Measurements from ENCODE around the gene TPD52L1. TPM values are rescaled to one million over a fixed set of nuclear protein-coding genes. Genes with fewer than 3 reads are reported as not detected.

TPD52L1 gene
- total and polyA plus RNA-seq, 10 of the 15 experiments (the other 5 are each of a cell fraction or from before 2014, with no cell fraction given) = 0.03 to 2.6 (median 0.16) TPM; not detected in 3

- TF ChIP-seq CUX1 (IDR thresholded peaks at IDR 0.05; ENCODE audit: insufficient replicate concordance, low read depth, low read length) = no peak
- no peak for TF ChIP-seq CHD1 (IDR thresholded peaks at IDR 0.05; ENCODE audit: low read depth, low read length)
- TF ChIP-seq, protein P1, sequence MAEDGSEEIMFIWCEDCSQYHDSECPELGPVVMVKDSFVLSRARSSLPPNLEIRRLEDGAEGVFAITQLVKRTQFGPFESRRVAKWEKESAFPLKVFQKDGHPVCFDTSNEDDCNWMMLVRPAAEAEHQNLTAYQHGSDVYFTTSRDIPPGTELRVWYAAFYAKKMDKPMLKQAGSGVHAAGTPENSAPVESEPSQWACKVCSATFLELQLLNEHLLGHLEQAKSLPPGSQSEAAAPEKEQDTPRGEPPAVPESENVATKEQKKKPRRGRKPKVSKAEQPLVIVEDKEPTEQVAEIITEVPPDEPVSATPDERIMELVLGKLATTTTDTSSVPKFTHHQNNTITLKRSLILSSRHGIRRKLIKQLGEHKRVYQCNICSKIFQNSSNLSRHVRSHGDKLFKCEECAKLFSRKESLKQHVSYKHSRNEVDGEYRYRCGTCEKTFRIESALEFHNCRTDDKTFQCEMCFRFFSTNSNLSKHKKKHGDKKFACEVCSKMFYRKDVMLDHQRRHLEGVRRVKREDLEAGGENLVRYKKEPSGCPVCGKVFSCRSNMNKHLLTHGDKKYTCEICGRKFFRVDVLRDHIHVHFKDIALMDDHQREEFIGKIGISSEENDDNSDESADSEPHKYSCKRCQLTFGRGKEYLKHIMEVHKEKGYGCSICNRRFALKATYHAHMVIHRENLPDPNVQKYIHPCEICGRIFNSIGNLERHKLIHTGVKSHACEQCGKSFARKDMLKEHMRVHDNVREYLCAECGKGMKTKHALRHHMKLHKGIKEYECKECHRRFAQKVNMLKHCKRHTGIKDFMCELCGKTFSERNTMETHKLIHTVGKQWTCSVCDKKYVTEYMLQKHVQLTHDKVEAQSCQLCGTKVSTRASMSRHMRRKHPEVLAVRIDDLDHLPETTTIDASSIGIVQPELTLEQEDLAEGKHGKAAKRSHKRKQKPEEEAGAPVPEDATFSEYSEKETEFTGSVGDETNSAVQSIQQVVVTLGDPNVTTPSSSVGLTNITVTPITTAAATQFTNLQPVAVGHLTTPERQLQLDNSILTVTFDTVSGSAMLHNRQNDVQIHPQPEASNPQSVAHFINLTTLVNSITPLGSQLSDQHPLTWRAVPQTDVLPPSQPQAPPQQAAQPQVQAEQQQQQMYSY (CRISPR knock-in tag; IDR thresholded peaks at IDR 0.05) = no peak
Measured at GRCh38 chr6:125207956-125208355, 54.4 kb downstream of the TPD52L1 start (continued).

All from GM12878 (cell line).